Measurements from ENCODE around the gene PLAC9. TPM values are rescaled to one million over a fixed set of nuclear protein-coding genes. Genes with fewer than 3 reads are reported as not detected.

PLAC9 gene
- total and polyA plus RNA-seq, 2 donors (not counting 3 experiments of a cell fraction or from before 2014, with no cell fraction given), result 1.7 to 2.0 TPM

DNA sequence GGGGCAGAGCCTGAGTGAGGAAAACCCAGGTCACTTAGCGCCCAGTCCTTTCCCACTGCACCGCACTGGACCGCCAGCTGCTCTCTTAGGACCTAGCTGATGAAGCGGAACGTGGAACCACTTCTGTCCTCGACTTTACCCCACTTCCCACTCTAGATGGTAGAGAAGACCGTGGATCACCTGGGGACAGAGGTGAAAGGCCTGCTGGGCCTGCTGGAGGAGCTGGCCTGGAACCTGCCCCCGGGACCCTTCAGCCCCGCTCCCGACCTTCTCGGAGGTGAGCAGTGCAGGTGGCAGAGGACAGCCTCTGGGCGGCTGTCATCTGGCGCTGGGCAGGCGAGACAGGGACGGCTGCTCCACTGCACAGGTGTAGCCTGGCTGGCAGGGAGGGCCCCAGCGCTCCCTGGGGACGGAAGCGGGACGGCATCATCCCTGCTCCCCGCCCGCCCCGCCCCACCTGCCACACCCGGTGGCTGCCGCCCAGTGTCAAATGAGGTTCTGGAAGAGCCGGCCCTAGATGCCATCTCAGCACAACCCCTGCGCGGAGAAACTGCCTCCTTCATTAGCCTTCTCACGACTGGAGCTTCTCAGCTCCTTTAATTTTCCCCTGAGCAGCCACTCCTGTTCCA is 11.7 kb downstream of the PLAC9 start:
- Histone ChIP-seq H3K79me2 (ENCODE audit: control insufficient read depth, insufficient read depth, low read length) (no peaks in the 10 kb centered on the region), H3K27ac (ENCODE audit: insufficient read depth, low read depth, low read length) (no peak overlapping the region), H3K4me3 (replicated peaks in 1 of 3; ENCODE audit: insufficient read depth in 1 of 3, low read depth in 1 of 3, low read length in 3 of 3) (no peak overlapping the region), H3K9me3 (replicated peaks; ENCODE audit: control insufficient read depth, insufficient read depth, low read length) (no peaks in the 10 kb centered on the region), H3K27me3 (ENCODE audit: control insufficient read depth in 2 of 2, insufficient read depth in 2 of 2, low read length in 2 of 2) (no peaks in the 10 kb centered on the region), H3K9me1 (replicated peaks; ENCODE audit: control insufficient read depth, extremely low read depth, insufficient read depth, low read length) (no peaks in the 10 kb centered on the region), H3K4me2 (ENCODE audit: insufficient read depth, low read length) (no peak overlapping the region), H3K36me3 (ENCODE audit: control insufficient read depth in 2 of 2, extremely low read depth in 1 of 2, insufficient read depth in 2 of 2, low read length in 2 of 2) (no peaks in the 10 kb centered on the region), H4K20me1 (replicated peaks; ENCODE audit: control insufficient read depth, extremely low read depth, insufficient read depth, low read length) (no peaks in the 10 kb centered on the region), H3K9ac (replicated peaks; ENCODE audit: extremely low read depth, insufficient read depth, low read length) (no peak overlapping the region), H3K4me1 (ENCODE audit: control insufficient read depth, extremely low read depth, insufficient read depth, low read length) (peaks cover 8% of the 10 kb centered on the region), H2AFZ (ENCODE audit: low read depth, low read length) (no peak overlapping the region)
- FAIRE-seq (no peak), DNase-seq (ENCODE audit: low read depth, low spot score) (no peak)
- POLR2A ChIA-PET, result no interaction called here
- no TSS peak for BruUV-seq (replicated peaks)
- CTCF ChIA-PET, result interaction anchor here (0.6 to 9.1 kb wide), 36 partner anchors 9 to 607 kb away, joined by 3 to 320 read pairs (median 4); partner anchors contain the start of genes ANXA11 and PLAC9
- dilution Hi-C loops (cut with MboI; ENCODE audit: extremely low pct_ligation_motif_present, low sequenced_read_pairs), result no loop called here
- intact Hi-C loops (cut with micrococcal nuclease), result no loop called here
- TF ChIP-seq, protein P1, sequence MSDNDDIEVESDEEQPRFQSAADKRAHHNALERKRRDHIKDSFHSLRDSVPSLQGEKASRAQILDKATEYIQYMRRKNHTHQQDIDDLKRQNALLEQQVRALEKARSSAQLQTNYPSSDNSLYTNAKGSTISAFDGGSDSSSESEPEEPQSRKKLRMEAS (IDR thresholded peaks at IDR 0.05; ENCODE audit: insufficient read depth, insufficient read length), result no peak
- TF ChIP-seq POLR2A (IDR thresholded peaks at IDR 0.05; ENCODE audit: low read depth, low read length), result peak; percentile 25

GRCh38 chr10:80144696-80145131 is 12.2 kb downstream of the PLAC9 start:
- ChIA-PET CTCF (interaction anchor here (0.9 to 9.1 kb wide), 24 partner anchors 8 to 233 kb away, joined by 3 to 320 read pairs (median 6); partner anchors contain the start of gene PLAC9), POLR2A (no interaction called here)
- Histone ChIP-seq H3K27ac (ENCODE audit: insufficient read depth, low read depth, low read length) (no peak overlapping the region), H3K4me3 (replicated peaks in 1 of 3; ENCODE audit: insufficient read depth in 1 of 3, low read depth in 1 of 3, low read length in 3 of 3) (no peak overlapping the region), H3K9me1 (replicated peaks; ENCODE audit: control insufficient read depth, extremely low read depth, insufficient read depth, low read length) (no peaks in the 10 kb centered on the region), H4K20me1 (replicated peaks; ENCODE audit: control insufficient read depth, extremely low read depth, insufficient read depth, low read length) (no peaks in the 10 kb centered on the region), H3K36me3 (ENCODE audit: control insufficient read depth in 2 of 2, extremely low read depth in 1 of 2, insufficient read depth in 2 of 2, low read length in 2 of 2) (no peaks in the 10 kb centered on the region), H3K27me3 (ENCODE audit: control insufficient read depth in 2 of 2, insufficient read depth in 2 of 2, low read length in 2 of 2) (no peaks in the 10 kb centered on the region), H2AFZ (ENCODE audit: low read depth, low read length) (no peak overlapping the region), H3K4me1 (ENCODE audit: control insufficient read depth, extremely low read depth, insufficient read depth, low read length) (peaks cover 8% of the 10 kb centered on the region), H3K9ac (replicated peaks; ENCODE audit: extremely low read depth, insufficient read depth, low read length) (no peak overlapping the region), H3K9me3 (replicated peaks; ENCODE audit: control insufficient read depth, insufficient read depth, low read length) (no peaks in the 10 kb centered on the region), H3K4me2 (ENCODE audit: insufficient read depth, low read length) (no peak overlapping the region), H3K79me2 (ENCODE audit: control insufficient read depth, insufficient read depth, low read length) (no peaks in the 10 kb centered on the region)
- TF ChIP-seq FOS (IDR thresholded peaks at IDR 0.05; ENCODE audit: borderline replicate concordance, insufficient read depth, low read length) (no peak), JUN (IDR thresholded peaks at IDR 0.05; ENCODE audit: borderline replicate concordance, insufficient read depth, insufficient read length, low read depth) (no peak), MYC (IDR thresholded peaks at IDR 0.05; ENCODE audit: low read depth, low read length) (no peak)
- intact Hi-C loops (cut with micrococcal nuclease), result no loop called here
- FAIRE-seq (no peak), DNase-seq (ENCODE audit: low read depth, low spot score) (no peak)
- dilution Hi-C loops (cut with MboI; ENCODE audit: extremely low pct_ligation_motif_present, low sequenced_read_pairs), result no loop called here
- no TSS peak for BruUV-seq (replicated peaks)
